T-helper 17 cell (primary cell): Measurements from ENCODE around the gene SLC6A13. TPM values are rescaled to one million over a fixed set of nuclear protein-coding genes. Genes with fewer than 3 reads are reported as not detected.
"Not testable (repeated sequence)": the region's sequence is repeated elsewhere in the genome, so short reads cannot be mapped to it uniquely, and the experiment has no call there.

ENCODE experiments used
- ATAC-seq: fragments of 150-1000 bp; cut with Tn5 transposase; 2 replicates; pipeline ENCODE4 v1.10.0; 2021; ENCODE audit warnings: mild to moderate bottlenecking, moderate library complexity
- DNase-seq, 3 donors: peaks; one replicate each; pipeline versions ENCODE4 v3.0.0 to v3.0.0-alpha.2; 2020 to 2021
- H3K9me3 ChIP-seq: one replicate; pipeline ENCODE4 v1.7.0; 2013; ENCODE audit warnings: low read length, mild to moderate bottlenecking; ENCODE audit not compliant: control insufficient read depth, poor library complexity, severe bottlenecking
- H3K27ac Mint-ChIP-seq: one replicate; pipeline ENCODE4 v1.8.0; 2022; ENCODE audit warnings: mild to moderate bottlenecking, moderate library complexity, mixed read lengths
- H3K27me3 Mint-ChIP-seq: one replicate; pipeline ENCODE4 v1.8.0; 2022; ENCODE audit warnings: mixed read lengths
- H3K36me3 Mint-ChIP-seq: one replicate; pipeline ENCODE4 v1.8.0; 2022; ENCODE audit warnings: low read depth, mixed read lengths
- H3K4me1 Mint-ChIP-seq: one replicate; pipeline ENCODE4 v1.8.0; 2022; ENCODE audit warnings: mild to moderate bottlenecking, mixed read lengths
- H3K4me3 Mint-ChIP-seq: one replicate; pipeline ENCODE4 v1.8.0; 2022; ENCODE audit warnings: mild to moderate bottlenecking, moderate library complexity, mixed read lengths
- total RNA-seq, 4 donors: library from RNA in 2 of 4; stranded (reverse) in 2 of 4; gene quantifications; one replicate each; pipeline ENCODE4 v1.2.3 and lab custom pipeline; 2022 to 2026

SLC6A13 gene
- under 1 TPM; 0.26 to 0.72 TPM for total RNA-seq
- total RNA-seq (lab: John Stamatoyannopoulos, UW) = 0.23 to 0.35 reads per million in 2 donors

GRCh38 chr12:262817-263216 lies at the start of gene SLC6A13:
Gene SLC6A13, minus strand, starts transcription at chr12:262836. Its CDS starts 2,784 bp downstream, at chr12:260052.
- no peaks in the 10 kb centered on the region for H3K9me3 ChIP-seq
- no peaks in the 10 kb centered on the region for H3K4me1 Mint-ChIP-seq
- no peak within 1 kb of the TSS for H3K4me3 Mint-ChIP-seq
- peaks cover 37% of the 10 kb centered on the region for H3K27me3 Mint-ChIP-seq
- H3K36me3 Mint-ChIP-seq = no peaks in the 10 kb centered on the region
- H3K27ac Mint-ChIP-seq = no peak within 1 kb of the TSS
- DNase-seq (no peak), ATAC-seq (no peak)

GRCh38 chr12:308511-308910 lies 45.9 kb upstream of the SLC6A13 start:
- no peaks in the 10 kb centered on the region for H3K9me3 ChIP-seq
- Mint-ChIP-seq H3K27ac (no peak overlapping the region), H3K36me3 (peaks cover 11% of the 10 kb centered on the region), H3K4me3 (no peak overlapping the region), H3K4me1 (peaks cover 18% of the 10 kb centered on the region), H3K27me3 (no peaks in the 10 kb centered on the region)
- no peak for DNase-seq
- no peak for ATAC-seq

- DNase-seq (no peak), ATAC-seq (no peak)
- Mint-ChIP-seq H3K27me3 (no peaks in the 10 kb centered on the region), H3K27ac (no peak overlapping the region), H3K4me3 (no peak overlapping the region), H3K36me3 (peaks cover 15% of the 10 kb centered on the region), H3K4me1 (peaks cover 25% of the 10 kb centered on the region)
- H3K9me3 ChIP-seq = no peaks in the 10 kb centered on the region
Measured at GRCh38 chr12:307406-307805, 44.8 kb upstream of the SLC6A13 start.

GRCh38 chr12:304805-305204 lies 42.2 kb upstream of the SLC6A13 start:
- no peaks in the 10 kb centered on the region for H3K27me3 Mint-ChIP-seq
- peak overlapping the region; percentile 57 for H3K27ac Mint-ChIP-seq

GRCh38 chr12:302766-303165 lies 40.1 kb upstream of the SLC6A13 start:
- Mint-ChIP-seq H3K4me1 (peaks cover 35% of the 10 kb centered on the region), H3K36me3 (peaks cover 24% of the 10 kb centered on the region), H3K4me3 (peak overlapping the region; percentile 39)
- not testable (repeated sequence) for ATAC-seq, H3K27me3 Mint-ChIP-seq, DNase-seq, H3K9me3 ChIP-seq, H3K27ac Mint-ChIP-seq

More at GRCh38 chr12:304805-305204, 42.2 kb upstream of the SLC6A13 start:
- DNase-seq (no peak), ATAC-seq (no peak)
- no peaks in the 10 kb centered on the region for H3K9me3 ChIP-seq
- Mint-ChIP-seq H3K4me3 (no peak overlapping the region), H3K4me1 (peaks cover 37% of the 10 kb centered on the region), H3K36me3 (peaks cover 19% of the 10 kb centered on the region)

GRCh38 chr12:300166-300565 lies 37.5 kb upstream of the SLC6A13 start:
- not testable (repeated sequence) for H3K27ac Mint-ChIP-seq, ATAC-seq, H3K27me3 Mint-ChIP-seq, H3K9me3 ChIP-seq, H3K4me3 Mint-ChIP-seq, DNase-seq
- peaks cover 24% of the 10 kb centered on the region for H3K36me3 Mint-ChIP-seq
- H3K4me1 Mint-ChIP-seq = peaks cover 33% of the 10 kb centered on the region

GRCh38 chr12:299511-299910 lies 36.9 kb upstream of the SLC6A13 start:
- not testable (repeated sequence) for ATAC-seq, H3K9me3 ChIP-seq, H3K4me3 Mint-ChIP-seq, H3K27ac Mint-ChIP-seq, H3K27me3 Mint-ChIP-seq, DNase-seq
- peaks cover 26% of the 10 kb centered on the region for H3K36me3 Mint-ChIP-seq
- peaks cover 33% of the 10 kb centered on the region for H3K4me1 Mint-ChIP-seq

- not testable (repeated sequence) for H3K27ac Mint-ChIP-seq, H3K4me3 Mint-ChIP-seq, H3K9me3 ChIP-seq, DNase-seq, H3K27me3 Mint-ChIP-seq, ATAC-seq
- Mint-ChIP-seq H3K36me3 (peaks cover 27% of the 10 kb centered on the region), H3K4me1 (peaks cover 26% of the 10 kb centered on the region)
Measured at GRCh38 chr12:298059-298458, 35.4 kb upstream of the SLC6A13 start.

GRCh38 chr12:295132-295531 lies 32.5 kb upstream of the SLC6A13 start:
- ATAC-seq = no peak
- no peak overlapping the region for H3K4me3 Mint-ChIP-seq

GRCh38 chr12:293199-293598 lies 30.6 kb upstream of the SLC6A13 start:
- DNase-seq = no peak
- peaks cover 13% of the 10 kb centered on the region for H3K36me3 Mint-ChIP-seq
- H3K4me3 Mint-ChIP-seq = no peak overlapping the region
- no peak for ATAC-seq
- H3K27me3 Mint-ChIP-seq = no peaks in the 10 kb centered on the region
- H3K27ac Mint-ChIP-seq = peak overlapping the region; percentile 14
- H3K4me1 Mint-ChIP-seq = peaks cover 18% of the 10 kb centered on the region
- no peaks in the 10 kb centered on the region for H3K9me3 ChIP-seq

More at GRCh38 chr12:295132-295531, 32.5 kb upstream of the SLC6A13 start:
- Mint-ChIP-seq H3K27me3 (no peaks in the 10 kb centered on the region), H3K4me1 (peaks cover 18% of the 10 kb centered on the region), H3K36me3 (peaks cover 22% of the 10 kb centered on the region), H3K27ac (peak overlapping the region; percentile 66)
- no peak for DNase-seq
- H3K9me3 ChIP-seq = no peaks in the 10 kb centered on the region

- Mint-ChIP-seq H3K36me3 (peaks cover 13% of the 10 kb centered on the region), H3K4me1 (peaks cover 25% of the 10 kb centered on the region), H3K4me3 (no peak overlapping the region), H3K27me3 (no peaks in the 10 kb centered on the region), H3K27ac (no peak overlapping the region)
- DNase-seq (no peak), ATAC-seq (no peak)
- no peaks in the 10 kb centered on the region for H3K9me3 ChIP-seq
Measured at GRCh38 chr12:292186-292585, 29.6 kb upstream of the SLC6A13 start.

GRCh38 chr12:291153-291723 lies 28.6 kb upstream of the SLC6A13 start:
- DNase-seq (no peak), ATAC-seq (no peak)
- H3K4me1 Mint-ChIP-seq = peaks cover 28% of the 10 kb centered on the region
- no peak overlapping the region for H3K4me3 Mint-ChIP-seq
- no peaks in the 10 kb centered on the region for H3K9me3 ChIP-seq
- peaks cover 14% of the 10 kb centered on the region for H3K36me3 Mint-ChIP-seq
- no peak overlapping the region for H3K27ac Mint-ChIP-seq
- no peaks in the 10 kb centered on the region for H3K27me3 Mint-ChIP-seq

GRCh38 chr12:288687-289086 lies 26.1 kb upstream of the SLC6A13 start:
- no peak for DNase-seq
- Mint-ChIP-seq H3K27me3 (no peaks in the 10 kb centered on the region), H3K27ac (no peak overlapping the region), H3K36me3 (peaks cover 14% of the 10 kb centered on the region), H3K4me1 (peaks cover 28% of the 10 kb centered on the region), H3K4me3 (no peak overlapping the region)
- ATAC-seq = no peak
- no peaks in the 10 kb centered on the region for H3K9me3 ChIP-seq
